ENCODE results near the gene ZFP90. TPM values are rescaled to one million over a fixed set of nuclear protein-coding genes. Genes with fewer than 3 reads are reported as not detected.

ZFP90 gene
- total RNA-seq, 1 donor from 2014 or later, result 11.8 TPM

- H3K4me1 ChIP-seq, result no peaks in the 10 kb centered on the region
- H3K27ac ChIP-seq, result no peak overlapping the region
- DNase-seq (ENCODE audit: low spot score in 2 of 2), result no peak
- no peaks in the 10 kb centered on the region for H3K36me3 ChIP-seq
- H3K27me3 ChIP-seq, result no peaks in the 10 kb centered on the region
- no peaks in the 10 kb centered on the region for H3K9me3 ChIP-seq
- intact Hi-C loops (cut with DNase I), result no loop called here
- TF ChIP-seq CTCF (IDR thresholded peaks at IDR 0.05), result no peak
- no peak overlapping the region for H3K4me3 ChIP-seq
Observed at GRCh38 chr16:68504066-68504465, 35.0 kb upstream of the ZFP90 start.

DNA sequence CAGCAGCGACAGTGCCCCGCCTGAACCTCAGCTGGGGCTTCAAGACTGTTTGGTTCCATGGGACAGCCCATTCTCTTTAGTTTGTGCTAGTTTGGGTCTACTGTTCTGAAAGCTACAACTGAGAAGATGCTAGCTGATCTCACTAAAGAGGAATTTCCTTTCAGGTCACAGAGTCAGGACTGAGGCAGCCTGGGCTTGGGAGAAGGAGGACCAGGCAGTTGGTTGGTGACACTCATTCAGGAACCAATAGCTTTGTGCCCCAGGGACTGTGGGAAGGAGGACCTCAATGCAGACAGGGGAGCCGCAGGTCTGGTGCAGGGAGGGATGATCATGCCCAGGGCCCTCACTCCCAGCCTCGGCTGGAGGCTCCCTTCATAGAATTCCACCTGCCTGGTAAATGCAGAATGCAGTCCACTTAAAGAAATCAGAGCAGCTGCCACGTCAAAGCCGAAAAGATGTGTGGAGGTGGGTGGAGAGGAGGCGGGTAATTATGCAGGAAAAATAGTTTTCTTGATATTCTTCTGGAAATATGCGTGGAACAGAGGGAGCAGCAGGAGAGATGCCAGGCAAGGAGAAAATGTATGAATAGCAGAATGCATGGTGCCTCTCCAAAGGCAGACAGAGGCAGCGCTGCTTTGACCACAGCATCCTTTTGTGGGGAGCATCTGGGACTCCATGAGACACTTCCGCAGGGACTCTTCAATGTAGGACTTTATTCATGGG, 32.6 kb upstream of the ZFP90 start:
- no peaks in the 10 kb centered on the region for H3K36me3 ChIP-seq

GRCh38 chr16:68508013-68508412, 31.1 kb upstream of the ZFP90 start:
- intact Hi-C loops (cut with DNase I), result no loop called here
- Histone ChIP-seq H3K9me3 (no peaks in the 10 kb centered on the region), H3K27ac (no peak overlapping the region), H3K4me1 (no peaks in the 10 kb centered on the region), H3K27me3 (no peaks in the 10 kb centered on the region), H3K4me3 (no peak overlapping the region), H3K36me3 (no peaks in the 10 kb centered on the region)
- no peak for TF ChIP-seq CTCF (IDR thresholded peaks at IDR 0.05)
- no peak for DNase-seq (ENCODE audit: low spot score in 2 of 2)

More for the DNA sequence above, 32.6 kb upstream of the ZFP90 start:
- DNase-seq (ENCODE audit: low spot score in 2 of 2), result no peak
- no peak overlapping the region for H3K4me3 ChIP-seq
- intact Hi-C loops (cut with DNase I), result no loop called here
- H3K27me3 ChIP-seq, result no peaks in the 10 kb centered on the region
- H3K4me1 ChIP-seq, result no peaks in the 10 kb centered on the region
- no peak overlapping the region for H3K27ac ChIP-seq
- TF ChIP-seq CTCF (IDR thresholded peaks at IDR 0.05), result no peak
- H3K9me3 ChIP-seq, result no peaks in the 10 kb centered on the region

- intact Hi-C loops (cut with DNase I), result no loop called here
- Histone ChIP-seq H3K9me3 (no peaks in the 10 kb centered on the region), H3K27me3 (no peaks in the 10 kb centered on the region)
Observed at GRCh38 chr16:68508641-68509240, 30.4 kb upstream of the ZFP90 start.

DNA sequence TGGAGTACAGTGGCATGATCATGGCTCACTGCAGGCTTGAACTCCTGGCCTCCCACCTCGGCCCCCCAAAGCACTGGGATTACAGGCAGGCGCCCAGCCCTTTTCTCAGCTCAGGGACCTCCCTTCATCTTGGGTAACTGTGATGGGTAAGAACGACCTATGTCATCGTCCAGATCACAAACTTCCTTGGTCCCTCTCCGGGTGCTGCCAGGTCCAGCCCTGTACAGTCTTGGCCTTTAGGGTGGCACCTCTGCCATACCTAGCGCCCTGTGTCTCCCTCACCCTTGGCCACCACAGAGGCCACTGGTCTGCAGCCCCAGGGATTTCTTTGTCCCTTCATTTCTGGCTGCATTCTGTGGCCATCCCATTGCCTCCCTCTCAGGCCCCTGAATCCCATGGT, 29.7 kb upstream of the ZFP90 start:
- Histone ChIP-seq H3K27me3 (no peaks in the 10 kb centered on the region), H3K36me3 (no peaks in the 10 kb centered on the region), H3K9me3 (no peaks in the 10 kb centered on the region), H3K4me1 (no peaks in the 10 kb centered on the region), H3K27ac (no peak overlapping the region), H3K4me3 (no peak overlapping the region)
- TF ChIP-seq CTCF (IDR thresholded peaks at IDR 0.05), result no peak
- intact Hi-C loops (cut with DNase I), result no loop called here
- no peak for DNase-seq (ENCODE audit: low spot score in 2 of 2)

More at GRCh38 chr16:68508641-68509240, 30.4 kb upstream of the ZFP90 start:
- H3K4me3 ChIP-seq, result no peak overlapping the region
- no peak for TF ChIP-seq CTCF (IDR thresholded peaks at IDR 0.05)
- no peaks in the 10 kb centered on the region for H3K4me1 ChIP-seq
- H3K27ac ChIP-seq, result no peak overlapping the region
- DNase-seq (ENCODE audit: low spot score in 2 of 2), result no peak
- no peaks in the 10 kb centered on the region for H3K36me3 ChIP-seq
